CD4-positive, alpha-beta T cell treated with Interferon alpha-2 for 1 hour (primary cell): Measurements from ENCODE around the gene SPATS1.

Experiments used
- DNase-seq, 2 donors: peaks; one replicate each; pipeline ENCODE4 v3.0.0-alpha.2; 2020 to 2022

Gene SPATS1

DNA sequence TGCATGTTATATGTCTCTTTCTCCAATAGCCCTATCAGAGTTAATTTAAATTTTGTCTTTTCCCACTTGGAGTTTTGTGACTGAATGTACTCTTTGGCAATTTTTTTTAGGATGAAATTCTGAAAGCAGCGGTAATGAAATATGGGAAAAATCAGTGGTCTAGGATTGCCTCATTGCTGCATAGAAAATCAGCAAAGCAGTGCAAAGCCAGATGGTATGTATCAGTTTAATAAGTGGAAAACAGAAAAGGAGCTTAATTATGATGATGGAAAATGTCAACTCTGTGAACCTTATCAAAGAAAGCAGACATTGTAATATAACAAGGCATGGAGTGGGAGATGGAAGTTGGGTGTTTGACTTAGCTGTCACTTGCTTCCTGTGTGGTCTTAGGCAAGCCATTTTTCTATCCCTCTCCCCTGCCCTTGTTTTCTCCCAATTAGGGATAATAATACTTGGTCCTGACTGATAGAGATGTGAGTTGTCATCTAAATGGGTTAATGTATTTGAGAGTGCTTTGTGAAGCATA is 47.8 kb downstream of the SPATS1 start:
- no peak for DNase-seq
